Measurements from ENCODE around the gene LIG1.
A peak's percentile ranks its signal among the peaks of the same experiment; 100 is the strongest.

The LIG1 gene

GRCh38 chr19:48169939-48170803, at the start of gene LIG1, which contains the start of gene ZSWIM9:
Gene LIG1 (minus strand): TSS chr19:48170344. CDS start chr19:48165566, 4,778 bp downstream.
Gene ZSWIM9 (plus strand): TSS chr19:48170680. CDS start chr19:48171803, 1,123 bp downstream.
- peak; percentile 95 for DNase-seq

- no peak for DNase-seq
These were observed 48.9 kb upstream of the LIG1 start for GRCh38 chr19:48218997-48219396.

- DNase-seq, result no peak
These were observed 46.8 kb upstream of the LIG1 start for GRCh38 chr19:48216933-48217332.

- no peak for DNase-seq
These were observed 43.8 kb upstream of the LIG1 start for GRCh38 chr19:48213959-48214358.

- DNase-seq, result no peak
These were observed 39.9 kb upstream of the LIG1 start for GRCh38 chr19:48210005-48210404.

GRCh38 chr19:48206397-48207093, 36.4 kb upstream of the LIG1 start:
- DNase-seq, result no peak

- DNase-seq, result peak; percentile 97 to 99
These were observed 33.9 kb upstream of the LIG1 start for GRCh38 chr19:48203794-48204628.

- DNase-seq, result peak in 1 of 2 experiments; percentile 37
These were observed 33.2 kb upstream of the LIG1 start for GRCh38 chr19:48203222-48203793.

GRCh38 chr19:48196933-48197665, 27.0 kb upstream of the LIG1 start:
- DNase-seq, result no peak

GRCh38 chr19:48196321-48196763, 26.2 kb upstream of the LIG1 start:
- DNase-seq, result peak; percentile 27 to 74

- DNase-seq, result no peak
These were observed 25.0 kb upstream of the LIG1 start for GRCh38 chr19:48194844-48195830.

GRCh38 chr19:48194041-48194843, 24.1 kb upstream of the LIG1 start:
- no peak for DNase-seq

GRCh38 chr19:48192750-48193149, 22.6 kb upstream of the LIG1 start:
- no peak for DNase-seq

GRCh38 chr19:48190885-48191284, 20.7 kb upstream of the LIG1 start:
- DNase-seq, result no peak

GRCh38 chr19:48190288-48190884, 20.2 kb upstream of the LIG1 start:
- DNase-seq, result peak; percentile 98 to 99

GRCh38 chr19:48186541-48186991, 16.4 kb upstream of the LIG1 start:
- no peak for DNase-seq

- DNase-seq, result no peak
These were observed 15.9 kb upstream of the LIG1 start for GRCh38 chr19:48186015-48186414.

- no peak for DNase-seq
These were observed 13.2 kb upstream of the LIG1 start for GRCh38 chr19:48183356-48183755.

GRCh38 chr19:48182434-48182833, 12.3 kb upstream of the LIG1 start:
- no peak for DNase-seq
